Panc1 (cell line): ENCODE data around the gene ANKH. TPM values are rescaled to one million over a fixed set of nuclear protein-coding genes. Genes with fewer than 3 reads are reported as not detected.

ENCODE experiments used
- ATAC-seq: fragments of 200-7000 bp; cut with Tn5 transposase; 2 replicates; pipeline ENCODE4 v1.9.1; 2020; ENCODE audit warnings: mild to moderate bottlenecking, moderate library complexity
- BruUV-seq: library from RNA; stranded (reverse); fragments of 400-500 nt; replicated peaks from 2 replicates; lab custom pipeline; 2021; lab: Mats Ljungman, UMichigan
- CTCF ChIA-PET: fragments of 300-600 bp; sonication (Branson Sonifier 250); formaldehyde crosslinking; loops from one replicate; lab custom pipeline; 2022; ENCODE audit warnings: antibody characterized with exemption; lab: Charles Lee
- POLR2A ChIA-PET: fragments of 300-600 bp; sonication (Branson Sonifier 250); formaldehyde crosslinking; loops from one replicate; lab custom pipeline; 2022; ENCODE audit warnings: antibody characterized with exemption; lab: Charles Lee
- DNase-seq: peaks from one replicate; pipeline ENCODE4 v3.0.0-alpha.2; 2010; ENCODE audit warnings: low read depth, low spot score
- H3K27ac ChIP-seq: 2 replicates; pipeline ENCODE4 v1.5.1; 2011; ENCODE audit warnings: mild to moderate bottlenecking, low read length, inconsistent platforms
- H3K27me3 ChIP-seq: fragments of 200-500 bp; sonication (Bioruptor generic); 2 replicates; pipeline ENCODE4 v1.6.0; 2014; ENCODE audit warnings: low read length, inconsistent platforms; ENCODE audit not compliant: control insufficient read depth, insufficient read depth
- H3K36me3 ChIP-seq: fragments of 200-500 bp; sonication (Bioruptor generic); 2 replicates; pipeline ENCODE4 v1.5.1; 2014; ENCODE audit warnings: inconsistent platforms, mild to moderate bottlenecking, low read length, moderate library complexity; ENCODE audit not compliant: control insufficient read depth, insufficient read depth
- H3K4me1 ChIP-seq: 2 replicates; pipeline ENCODE4 v1.5.1; 2011; ENCODE audit warnings: inconsistent platforms, mild to moderate bottlenecking, low read length, moderate library complexity; ENCODE audit not compliant: control insufficient read depth, insufficient read depth
- H3K4me3 ChIP-seq, 2 experiments: 2 replicates each; pipeline ENCODE4 v1.5.1; 2011 to 2012; ENCODE audit warnings: low read depth in 2 of 2, low read length in 2 of 2, mild to moderate bottlenecking in 2 of 2, inconsistent platforms in 1 of 2, moderate library complexity in 1 of 2
- H3K9me3 ChIP-seq: fragments of 200-500 bp; sonication (Bioruptor generic); 2 replicates; pipeline ENCODE4 v1.5.1; 2014; ENCODE audit warnings: low read depth, mild to moderate bottlenecking, inconsistent platforms, low read length, moderate library complexity; ENCODE audit not compliant: control insufficient read depth, insufficient read depth
- CTCF ChIP-seq: fragments of 450-650 bp; IDR thresholded peaks from 2 replicates; pipeline ENCODE4 v1.5.1; 2017; ENCODE audit warnings: mild to moderate bottlenecking
- POLR2AphosphoS5 ChIP-seq: IDR thresholded peaks from 2 replicates; pipeline ENCODE4 v1.6.1; 2012; ENCODE audit warnings: mild to moderate bottlenecking, low read depth, low read length, moderate library complexity
- REST ChIP-seq, 2 experiments: IDR thresholded peaks; 2 replicates each; pipeline ENCODE4 v1.6.1; 2011 to 2012; ENCODE audit warnings: low read depth in 2 of 2, control low read depth in 1 of 2, low read length in 1 of 2, mild to moderate bottlenecking in 1 of 2, moderate library complexity in 1 of 2; ENCODE audit not compliant: insufficient read depth in 1 of 2
- SIN3A ChIP-seq: IDR thresholded peaks from 2 replicates; pipeline ENCODE4 v1.6.1; 2012; ENCODE audit warnings: low read depth, mild to moderate bottlenecking, low read length, moderate library complexity, borderline replicate concordance; ENCODE audit not compliant: insufficient read depth
- TCF7L2 ChIP-seq: IDR thresholded peaks from 2 replicates; pipeline ENCODE4 v1.6.1; 2011; ENCODE audit warnings: mild to moderate bottlenecking, low read depth, low read length, inconsistent platforms
- in situ Hi-C: cut with HindIII; loops from 2 replicates; pipeline ENCODE4 v1.10.0; 2016; ENCODE audit warnings: low sequenced_read_pairs, low pct_unique_long_range_greater_than_20kb
- intact Hi-C: fragments of 100-400 bp; cut with micrococcal nuclease; formaldehyde crosslinking; loops from one replicate; pipeline ENCODE4 v1.10.0; 2022; ENCODE audit not compliant: unreplicated experiment
- total RNA-seq: library from RNA; stranded (reverse); gene quantifications from one replicate; pipeline ENCODE4 v1.2.1, GENCODE V29; 2021; ENCODE audit not compliant: unreplicated experiment

Gene ANKH
- total RNA-seq, 1 experiment from 2014 or later, result 11.2 TPM

GRCh38 chr5:14816374-14816998 lies 55.1 kb downstream of the ANKH start:
- H3K4me1 ChIP-seq, result no peaks in the 10 kb centered on the region
- ATAC-seq, result no peak
- no peaks in the 10 kb centered on the region for H3K36me3 ChIP-seq
- in situ Hi-C loops, result no loop called here
- TF ChIP-seq TCF7L2 (no peak), SIN3A (no peak), REST (IDR thresholded peaks at IDR 0.05; ENCODE audit: insufficient read depth in 1 of 2, low read depth in 2 of 2, low read length in 1 of 2) (no peak), CTCF (no peak), POLR2AphosphoS5 (no peak)
- H3K27me3 ChIP-seq, result no peaks in the 10 kb centered on the region
- intact Hi-C loops, result no loop called here
- no TSS peak for BruUV-seq
- ChIA-PET POLR2A (no interaction called here), CTCF (no interaction called here)
- H3K27ac ChIP-seq, result no peak overlapping the region
- no peak for DNase-seq
- H3K9me3 ChIP-seq, result no peaks in the 10 kb centered on the region
- no peak overlapping the region for H3K4me3 ChIP-seq

- Histone ChIP-seq H3K27me3 (no peaks in the 10 kb centered on the region), H3K27ac (no peak overlapping the region), H3K4me1 (peaks cover 8% of the 10 kb centered on the region), H3K4me3 (no peak overlapping the region), H3K36me3 (no peaks in the 10 kb centered on the region), H3K9me3 (no peaks in the 10 kb centered on the region)
- CTCF ChIA-PET, result interaction anchor here (0.6 kb wide), 1 partner anchor 173 kb away, joined by 4 read pairs; no protein-coding TSS in a partner anchor
- POLR2A ChIA-PET, result no interaction called here
- intact Hi-C loops, result no loop called here
- TF ChIP-seq TCF7L2 (no peak), CTCF (no peak)
- DNase-seq, result no peak
- no TSS peak for BruUV-seq
- in situ Hi-C loops, result no loop called here
- ATAC-seq, result no peak
Measured at GRCh38 chr5:14813747-14814146, 57.8 kb downstream of the ANKH start.
